CD4-positive, alpha-beta T cell (primary cell): ENCODE data around the gene XYLT1. TPM values are rescaled to one million over a fixed set of nuclear protein-coding genes. Genes with fewer than 3 reads are reported as not detected.

Experiments
- ATAC-seq: fragments of 200-7000 bp; cut with Tn5 transposase; one replicate; pipeline ENCODE4 v1.10.0; 2022; ENCODE audit warnings: mild to moderate bottlenecking; ENCODE audit not compliant: poor library complexity
- CTCF ChIA-PET: fragments of 350-600 bp; sonication (Branson Sonifier 250); formaldehyde crosslinking; loops from one replicate; lab custom pipeline; 2021; ENCODE audit warnings: antibody characterized with exemption, inconsistent platforms; lab: Charles Lee
- POLR2A ChIA-PET: fragments of 350-600 bp; sonication (Branson Sonifier 250); formaldehyde crosslinking; loops from one replicate; lab custom pipeline; 2021; ENCODE audit warnings: antibody characterized with exemption, inconsistent platforms; lab: Charles Lee
- DNase-seq, 14 experiments: peaks; one replicate each; pipeline ENCODE4 v3.0.0-alpha.2; 2013 to 2020; ENCODE audit warnings: mixed read lengths in 2 of 14
- H3K27ac ChIP-seq, 2 donors: one replicate each; pipeline versions ENCODE4 v1.5.1 to v1.7.0; 2013; ENCODE audit warnings: low read length in 2 of 2, low read depth in 1 of 2, mild to moderate bottlenecking in 1 of 2
- H3K27me3 ChIP-seq, 2 experiments: 1 replicate in 1 of 2; 2 replicates in 1 of 2; pipeline versions ENCODE4 v1.6.1 to v1.7.0; 2013; ENCODE audit warnings: low read length in 2 of 2, control low read depth in 1 of 2, mild to moderate bottlenecking in 1 of 2, moderate library complexity in 1 of 2; ENCODE audit not compliant: insufficient read depth in 2 of 2, control insufficient read depth in 1 of 2
- H3K36me3 ChIP-seq: one replicate; pipeline ENCODE4 v1.6.1; 2013; ENCODE audit warnings: low read length, control low read depth; ENCODE audit not compliant: insufficient read depth
- H3K4me1 ChIP-seq: one replicate; pipeline ENCODE4 v1.6.1; 2013; ENCODE audit warnings: low read length, control low read depth; ENCODE audit not compliant: insufficient read depth
- H3K4me3 ChIP-seq: one replicate; pipeline ENCODE4 v1.5.1; 2013; ENCODE audit warnings: mild to moderate bottlenecking, low read length, moderate library complexity
- H3K9me3 ChIP-seq, 2 experiments: 1 replicate in 1 of 2; 2 replicates in 1 of 2; pipeline versions ENCODE4 v1.6.1 to v1.7.0; 2013; ENCODE audit warnings: low read length in 2 of 2, mild to moderate bottlenecking in 2 of 2, control low read depth in 1 of 2, moderate library complexity in 1 of 2; ENCODE audit not compliant: control insufficient read depth in 1 of 2, insufficient read depth in 1 of 2
- H3K27ac Mint-ChIP-seq: one replicate; pipeline ENCODE4 v1.8.0; 2020; ENCODE audit warnings: mixed read lengths
- H3K27me3 Mint-ChIP-seq: one replicate; pipeline ENCODE4 v1.8.0; 2021; ENCODE audit warnings: mixed read lengths
- H3K36me3 Mint-ChIP-seq: one replicate; pipeline ENCODE4 v1.8.0; 2021; ENCODE audit warnings: low read depth, mixed read lengths
- H3K4me1 Mint-ChIP-seq: one replicate; pipeline ENCODE4 v1.8.0; 2021; ENCODE audit warnings: low read depth, mixed read lengths
- H3K4me3 Mint-ChIP-seq: one replicate; pipeline ENCODE4 v1.8.0; 2020; ENCODE audit warnings: mild to moderate bottlenecking, mixed read lengths
- H3K9me3 Mint-ChIP-seq: one replicate; pipeline ENCODE4 v1.8.0; 2020; ENCODE audit warnings: mixed read lengths
- intact Hi-C, 2 experiments: fragments of 100-400 bp; cut with DNase I in 1 of 2; cut with micrococcal nuclease in 1 of 2; formaldehyde crosslinking; loops; one replicate each; pipeline versions ENCODE4 v1.15.1 to v1.9.0; 2023 to 2025; cut with DNase I, micrococcal nuclease
- total RNA-seq, 174 experiments: library from RNA in 2 of 174; stranded (reverse) in 2 of 174; gene quantifications; one replicate each; pipeline ENCODE4 v1.2.3 and lab custom pipeline; 2021 to 2026
- TF ChIP-seq, protein P1 (sequence below): fragments of 200-600 bp; IDR thresholded peaks from one replicate; pipeline ENCODE4 v1.8.0; 2022; ENCODE audit warnings: antibody characterized with exemption, mild to moderate bottlenecking

The XYLT1 gene
- total RNA-seq, 2 experiments from 2014 or later: 26.0 to 27.1 TPM

DNA sequence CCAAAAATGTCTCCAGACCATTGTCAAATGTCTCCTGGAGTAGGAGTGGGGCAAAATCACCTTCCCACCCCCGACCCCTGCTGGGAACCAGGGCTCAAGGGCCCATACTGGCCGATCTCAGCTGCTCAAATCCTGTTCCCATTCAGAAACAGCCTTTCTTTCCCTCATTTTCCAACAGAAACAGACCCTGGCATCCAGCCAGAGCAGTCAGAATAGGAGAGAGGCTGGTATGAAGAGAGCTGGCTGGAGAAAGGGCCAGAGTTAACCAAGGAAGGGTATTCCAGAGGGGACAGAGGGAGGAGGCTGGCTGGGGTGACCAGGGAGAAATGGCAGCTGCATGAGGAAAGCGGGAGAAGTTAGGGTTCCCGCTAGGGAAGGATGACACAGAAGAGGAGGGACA is 199.1 kb downstream of the XYLT1 start:
- ATAC-seq (no peak), DNase-seq (no peak)
- H3K27ac ChIP-seq: no peak overlapping the region
- H3K4me3 ChIP-seq: no peak overlapping the region
- Mint-ChIP-seq H3K4me3 (no peak overlapping the region), H3K36me3 (no peaks in the 10 kb centered on the region), H3K27me3 (no peaks in the 10 kb centered on the region), H3K4me1 (peaks cover 49% of the 10 kb centered on the region), H3K27ac (no peak overlapping the region), H3K9me3 (no peaks in the 10 kb centered on the region)
- intact Hi-C loops: no loop called here
- ChIA-PET POLR2A (no interaction called here), CTCF (no interaction called here)
- H3K4me1 ChIP-seq: peaks cover 33% of the 10 kb centered on the region
- H3K36me3 ChIP-seq: no peaks in the 10 kb centered on the region
- no peaks in the 10 kb centered on the region for H3K27me3 ChIP-seq
- no peaks in the 10 kb centered on the region for H3K9me3 ChIP-seq
- TF ChIP-seq, protein P1, sequence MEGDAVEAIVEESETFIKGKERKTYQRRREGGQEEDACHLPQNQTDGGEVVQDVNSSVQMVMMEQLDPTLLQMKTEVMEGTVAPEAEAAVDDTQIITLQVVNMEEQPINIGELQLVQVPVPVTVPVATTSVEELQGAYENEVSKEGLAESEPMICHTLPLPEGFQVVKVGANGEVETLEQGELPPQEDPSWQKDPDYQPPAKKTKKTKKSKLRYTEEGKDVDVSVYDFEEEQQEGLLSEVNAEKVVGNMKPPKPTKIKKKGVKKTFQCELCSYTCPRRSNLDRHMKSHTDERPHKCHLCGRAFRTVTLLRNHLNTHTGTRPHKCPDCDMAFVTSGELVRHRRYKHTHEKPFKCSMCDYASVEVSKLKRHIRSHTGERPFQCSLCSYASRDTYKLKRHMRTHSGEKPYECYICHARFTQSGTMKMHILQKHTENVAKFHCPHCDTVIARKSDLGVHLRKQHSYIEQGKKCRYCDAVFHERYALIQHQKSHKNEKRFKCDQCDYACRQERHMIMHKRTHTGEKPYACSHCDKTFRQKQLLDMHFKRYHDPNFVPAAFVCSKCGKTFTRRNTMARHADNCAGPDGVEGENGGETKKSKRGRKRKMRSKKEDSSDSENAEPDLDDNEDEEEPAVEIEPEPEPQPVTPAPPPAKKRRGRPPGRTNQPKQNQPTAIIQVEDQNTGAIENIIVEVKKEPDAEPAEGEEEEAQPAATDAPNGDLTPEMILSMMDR: no peak

DNA sequence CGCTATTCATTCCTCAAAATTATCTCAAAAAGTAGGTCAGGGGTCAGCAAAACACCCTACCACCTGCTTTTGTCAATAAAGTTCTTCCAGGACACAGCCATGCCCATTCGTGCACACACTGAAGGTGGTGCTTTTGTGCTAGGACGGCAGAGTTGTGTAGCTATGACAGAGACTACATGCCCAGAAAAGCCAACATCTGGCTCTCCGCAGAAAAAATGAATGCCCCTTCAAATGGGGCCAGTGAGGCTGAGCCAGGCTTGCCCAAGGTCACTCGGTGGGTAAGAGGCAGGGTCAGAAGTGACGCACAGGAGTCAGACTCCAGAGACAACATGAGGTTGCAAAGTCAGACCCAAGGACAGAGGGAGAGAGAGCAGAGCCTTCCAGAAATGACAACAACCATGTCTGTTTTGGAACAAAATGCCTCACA is 200.1 kb downstream of the XYLT1 start:
- intact Hi-C loops: no loop called here
- POLR2A ChIA-PET: no interaction called here
- Histone ChIP-seq H3K4me3 (no peak overlapping the region), H3K9me3 (no peaks in the 10 kb centered on the region), H3K36me3 (no peaks in the 10 kb centered on the region), H3K27ac (no peak overlapping the region), H3K27me3 (no peaks in the 10 kb centered on the region), H3K4me1 (peaks cover 27% of the 10 kb centered on the region)
- CTCF ChIA-PET: no interaction called here
- no peaks in the 10 kb centered on the region for H3K9me3 Mint-ChIP-seq
- no peaks in the 10 kb centered on the region for H3K27me3 Mint-ChIP-seq
- H3K27ac Mint-ChIP-seq: no peak overlapping the region
- H3K4me1 Mint-ChIP-seq: peaks cover 42% of the 10 kb centered on the region
- no peak overlapping the region for H3K4me3 Mint-ChIP-seq
- no peak for DNase-seq
- TF ChIP-seq, protein P1: no peak
- H3K36me3 Mint-ChIP-seq: no peaks in the 10 kb centered on the region
- no peak for ATAC-seq

- H3K27me3 Mint-ChIP-seq: no peaks in the 10 kb centered on the region
- TF ChIP-seq, protein P1: no peak
- Histone ChIP-seq H3K36me3 (no peaks in the 10 kb centered on the region), H3K27me3 (no peaks in the 10 kb centered on the region), H3K4me1 (peaks cover 21% of the 10 kb centered on the region), H3K9me3 (no peaks in the 10 kb centered on the region), H3K27ac (no peak overlapping the region), H3K4me3 (no peak overlapping the region)
- intact Hi-C loops: no loop called here
- H3K4me3 Mint-ChIP-seq: no peak overlapping the region
- H3K9me3 Mint-ChIP-seq: no peaks in the 10 kb centered on the region
- DNase-seq: no peak
- no peak for ATAC-seq
- CTCF ChIA-PET: no interaction called here
- POLR2A ChIA-PET: no interaction called here
- H3K27ac Mint-ChIP-seq: no peak overlapping the region
- peaks cover 42% of the 10 kb centered on the region for H3K4me1 Mint-ChIP-seq
- no peaks in the 10 kb centered on the region for H3K36me3 Mint-ChIP-seq
Observed at GRCh38 chr16:17270111-17270510, 200.6 kb downstream of the XYLT1 start.
